ENCODE data around the gene LRP1. TPM values are rescaled to one million over a fixed set of nuclear protein-coding genes. Genes with fewer than 3 reads are reported as not detected.
A peak's percentile ranks its signal among the peaks of the same experiment; 100 is the strongest.

LRP1 gene
- total and polyA plus RNA-seq, 2 of the 4 experiments (the other 2 are of a cell fraction), result 73.1 to 142 TPM

GRCh38 chr12:57101892-57102695 is 26.2 kb upstream of the LRP1 start:
- H3K4me2 ChIP-seq (ENCODE audit: low read depth, low read length), result no peak overlapping the region
- peaks cover 0 to 28% of the 10 kb centered on the region in 2 experiments; a peak in 3 of 4 replicates for H3K79me1 ChIP-seq (ENCODE audit: low read depth in 1 of 2, low read length in 2 of 2)
- no CpG with 5 or more reads among the region's 15 CpGs for WGBS, 2 experiments (ENCODE audit: extremely low coverage in 2 of 2, insufficient read length in 1 of 2)
- no peak overlapping the region for H3K9ac ChIP-seq (ENCODE audit: low read depth, low read length)
- peak overlapping the region; percentile 38 for H2AK9ac ChIP-seq (replicated peaks; ENCODE audit: low read depth, low read length, poor library complexity)
- no peak overlapping the region for H3K4me3 ChIP-seq (ENCODE audit: insufficient read depth, low read depth, low read length)
- H4K5ac ChIP-seq (ENCODE audit: low read depth, low read length), result no peak overlapping the region
- H3K56ac ChIP-seq (ENCODE audit: extremely low read depth, insufficient read depth, low read length), result no peak overlapping the region
- CTCF ChIA-PET, result no interaction called here
- H4K8ac ChIP-seq (ENCODE audit: low read depth in 2 of 2, low read length in 2 of 2), result no peak overlapping the region
- H2AFZ ChIP-seq (replicated peaks; ENCODE audit: low read length, poor library complexity), result no peak overlapping the region
- peaks cover 62% of the 10 kb centered on the region for H3K36me3 ChIP-seq (ENCODE audit: control insufficient read depth, insufficient read depth, low read length)
- peaks cover 14% of the 10 kb centered on the region for H3K9me1 ChIP-seq (ENCODE audit: insufficient read depth, low read length)
- no peak overlapping the region for H3K27ac ChIP-seq (ENCODE audit: insufficient read depth, low read length)
- no peak overlapping the region for H3K18ac ChIP-seq (ENCODE audit: low read depth, low read length)
- H2BK20ac ChIP-seq (ENCODE audit: low read depth, low read length), result no peak overlapping the region
- no peak overlapping the region for H4K91ac ChIP-seq (ENCODE audit: insufficient read depth, low read depth, low read length)
- 0 out of 2 replicates have a peak overlapping the region, but pooled peaks have one; percentile 10 for H3K4ac ChIP-seq (ENCODE audit: low read depth, low read length)
- BruUV-seq (replicated peaks), result no TSS peak
- no peak overlapping the region for H2AK5ac ChIP-seq (ENCODE audit: low read depth, low read length)
- H3K4me1 ChIP-seq (ENCODE audit: control insufficient read depth, insufficient read depth, low read length), result peaks cover 3% of the 10 kb centered on the region
- in situ Hi-C loops (cut with MboI; ENCODE audit: low sequenced_read_pairs), result no loop called here
- dilution Hi-C loops (cut with HindIII; ENCODE audit: low sequenced_read_pairs, unreplicated experiment), result no loop called here
- POLR2A ChIA-PET (ENCODE audit: unreplicated experiment), result no interaction called here
- peak overlapping the region; percentile 36; the same call in 1 of the 2 replicates for H3K23ac ChIP-seq (ENCODE audit: low read depth, low read length)
- no peak overlapping the region for H2BK5ac ChIP-seq (ENCODE audit: low read depth, low read length, poor library complexity, severe bottlenecking)
- ATAC-seq (ENCODE audit: low read depth), result peak; percentile 32; the same call in 1 of the 2 replicates
- H2BK15ac ChIP-seq (ENCODE audit: low read depth, low read length), result no peak overlapping the region
- DNase-seq, result peak; percentile 52
- no peak overlapping the region for H2BK120ac ChIP-seq (ENCODE audit: low read depth, low read length)
- no peaks in the 10 kb centered on the region for H3K9me3 ChIP-seq (ENCODE audit: control insufficient read depth, insufficient read depth, low read length)
- intact Hi-C loops (cut with micrococcal nuclease), result no loop called here
- TF ChIP-seq RAD21 (IDR thresholded peaks at IDR 0.05; ENCODE audit: low read length), result no peak
- TF ChIP-seq BHLHE40 (IDR thresholded peaks at IDR 0.05; ENCODE audit: low read depth, low read length), result no peak
- TF ChIP-seq NFE2L2 (IDR thresholded peaks at IDR 0.05; ENCODE audit: low read depth, low read length), result no peak
- no peak for TF ChIP-seq CHD1 (IDR thresholded peaks at IDR 0.05; ENCODE audit: low read depth, low read length)
- TF ChIP-seq MXI1 (IDR thresholded peaks at IDR 0.05; ENCODE audit: borderline replicate concordance, low read depth, low read length), result no peak
- TF ChIP-seq POLR2A (IDR thresholded peaks at IDR 0.05; ENCODE audit: low read depth, low read length), result no peak
- TF ChIP-seq ELK1 (IDR thresholded peaks at IDR 0.05; ENCODE audit: borderline replicate concordance, low read depth, low read length), result no peak
- TF ChIP-seq FOS (IDR thresholded peaks at IDR 0.05; ENCODE audit: low read depth, low read length), result peak; percentile 21; the same call in 1 of the 2 replicates
- no peak overlapping the region for H3K14ac ChIP-seq (replicated peaks; ENCODE audit: low read depth, low read length)
- H4K20me1 ChIP-seq (ENCODE audit: insufficient read depth, low read length), result peaks cover 10% of the 10 kb centered on the region; the same call in 1 of the 2 replicates
- no peaks in the 10 kb centered on the region for H3K27me3 ChIP-seq (ENCODE audit: control insufficient read depth, insufficient read depth, low read length)

Measured in IMR-90 (cell line).